GM12878 (cell line): ENCODE data around the gene AVEN.

ENCODE experiments used
- BHLHE40 ChIP-seq, 2 experiments: fragments of 450-650 bp in 1 of 2; IDR thresholded peaks; 2 replicates each; pipeline ENCODE4 v1.6.1; 2011 to 2017; ENCODE audit warnings: low read depth in 2 of 2, borderline replicate concordance in 1 of 2, improper control_type of control experiment in 1 of 2, low read length in 1 of 2, mild to moderate bottlenecking in 1 of 2
- CEBPB ChIP-seq, 2 experiments: fragments of 150-350 bp in 1 of 2; IDR thresholded peaks; 2 replicates each; pipeline ENCODE4 v1.6.1; 2012 to 2014; ENCODE audit warnings: low read depth in 2 of 2, low read length in 2 of 2, borderline replicate concordance in 1 of 2, inconsistent platforms in 1 of 2
- CTCF ChIP-seq, 3 experiments: IDR thresholded peaks in 2 of 3; conservative IDR thresholded peaks in 1 of 3; 2 replicates each; pipeline ENCODE4 v1.5.1; 2011; ENCODE audit warnings: low read depth in 3 of 3, low read length in 3 of 3, mild to moderate bottlenecking in 3 of 3, control low read depth in 2 of 3, moderate library complexity in 2 of 3, inconsistent platforms in 1 of 3, mixed read lengths in 1 of 3; ENCODE audit not compliant: control insufficient read depth in 2 of 3, insufficient read depth in 1 of 3; ENCODE audit errors: extremely low read depth in 1 of 3
- EP300 ChIP-seq, 2 experiments: fragments of 150-350 bp in 1 of 2; IDR thresholded peaks; 2 replicates each; pipeline ENCODE4 v1.6.1; 2011 to 2012; ENCODE audit warnings: low read depth in 2 of 2, low read length in 2 of 2, borderline replicate concordance in 1 of 2, improper control_type of control experiment in 1 of 2, inconsistent platforms in 1 of 2; ENCODE audit not compliant: control insufficient read depth in 1 of 2
- POLR2AphosphoS2 ChIP-seq: IDR thresholded peaks from 2 replicates; pipeline ENCODE4 v1.6.1; 2011; ENCODE audit warnings: low read depth, mild to moderate bottlenecking, low read length, improper control_type of control experiment, moderate library complexity
- POLR2AphosphoS5 ChIP-seq: IDR thresholded peaks from 2 replicates; pipeline ENCODE4 v1.6.1; 2011; ENCODE audit warnings: mild to moderate bottlenecking, low read length, inconsistent platforms
- STAT3 ChIP-seq: IDR thresholded peaks from 2 replicates; pipeline ENCODE4 v1.6.1; 2011; ENCODE audit warnings: low read depth, low read length, improper control_type of control experiment
- TF ChIP-seq, protein P1 (sequence below): IDR thresholded peaks from 2 replicates; pipeline ENCODE4 v1.6.1; 2011; ENCODE audit warnings: low read depth, mild to moderate bottlenecking, low read length, moderate library complexity, borderline replicate concordance; ENCODE audit errors: extremely low read depth

GRCh38 chr15:33844597-33844996, 194.4 kb downstream of the AVEN start:
- TF ChIP-seq STAT3: no peak
- TF ChIP-seq, protein P1, sequence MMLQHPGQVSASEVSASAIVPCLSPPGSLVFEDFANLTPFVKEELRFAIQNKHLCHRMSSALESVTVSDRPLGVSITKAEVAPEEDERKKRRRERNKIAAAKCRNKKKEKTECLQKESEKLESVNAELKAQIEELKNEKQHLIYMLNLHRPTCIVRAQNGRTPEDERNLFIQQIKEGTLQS: no peak
- TF ChIP-seq CEBPB (IDR thresholded peaks at IDR 0.05; ENCODE audit: borderline replicate concordance in 1 of 2, low read depth in 2 of 2, low read length in 2 of 2): no peak
- no peak for TF ChIP-seq CTCF (IDR thresholded peaks at IDR 0.05 in 2 of 3, conservative IDR thresholded peaks at IDR 0.05 in 1 of 3; ENCODE audit: control insufficient read depth in 2 of 3, extremely low read depth in 1 of 3, insufficient read depth in 1 of 3, low read depth in 3 of 3, low read length in 3 of 3)
- TF ChIP-seq EP300 (IDR thresholded peaks at IDR 0.05; ENCODE audit: borderline replicate concordance in 1 of 2, control insufficient read depth in 1 of 2, low read depth in 2 of 2, low read length in 2 of 2): no peak
- no peak for TF ChIP-seq POLR2AphosphoS2
- no peak for TF ChIP-seq BHLHE40 (IDR thresholded peaks at IDR 0.05; ENCODE audit: borderline replicate concordance in 1 of 2, low read depth in 2 of 2, low read length in 1 of 2)
- no peak for TF ChIP-seq POLR2AphosphoS5
